ENCODE data around the gene TMEM218.

The TMEM218 gene

DNA sequence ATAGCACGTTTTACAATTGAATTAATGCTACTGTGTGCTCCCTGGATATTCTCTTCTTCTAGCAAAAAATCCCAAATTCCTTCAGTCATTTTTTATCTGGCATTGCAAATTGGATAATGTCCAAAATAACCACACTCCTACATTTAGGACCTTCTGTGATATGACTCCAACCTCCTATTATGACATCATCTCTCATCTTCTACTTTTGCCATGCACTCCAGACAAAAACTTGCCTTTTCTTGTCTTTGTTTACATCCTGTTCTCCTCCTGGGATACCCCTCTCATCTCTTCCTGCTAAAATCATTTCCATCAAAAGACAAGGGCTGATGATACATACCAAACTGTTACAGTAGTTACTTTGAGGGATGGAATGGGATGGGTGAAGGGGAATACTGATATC, 20.6 kb upstream of the TMEM218 start:
- in situ Hi-C loops (cut with MboI; ENCODE audit: low sequenced_read_pairs), result no loop called here

DNA sequence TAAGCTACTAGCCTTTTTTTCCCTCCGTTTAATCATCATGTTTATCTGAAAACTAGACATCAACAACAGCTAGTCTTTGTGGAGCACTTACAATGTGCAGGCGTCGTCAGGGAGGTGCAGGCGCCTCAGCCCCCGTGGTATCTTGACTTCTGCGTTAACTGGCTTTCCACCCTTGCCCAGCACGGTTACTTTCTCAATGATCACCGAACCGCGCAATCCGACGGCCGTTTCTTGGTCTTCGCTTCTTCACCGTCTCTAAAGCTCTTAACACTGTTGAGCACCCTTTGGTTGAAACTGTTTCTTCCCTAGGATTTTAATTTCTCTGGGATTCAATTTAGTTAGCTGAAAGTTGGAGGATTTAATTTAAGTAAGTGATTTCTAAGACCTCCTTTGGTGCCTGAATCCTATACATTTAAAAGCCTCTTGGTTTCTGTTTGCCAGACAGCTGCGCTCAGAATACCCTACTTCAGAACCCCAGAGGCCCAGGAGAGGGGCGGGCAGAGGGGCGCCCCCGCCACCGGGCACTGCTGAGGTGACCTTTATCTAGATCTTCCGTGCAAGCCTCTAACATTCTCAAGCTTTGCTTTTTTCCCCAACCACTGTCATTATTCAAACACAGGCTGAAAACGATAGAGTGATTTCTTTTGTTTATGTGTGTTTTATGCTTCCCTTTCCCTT, 18.0 kb upstream of the TMEM218 start:
- in situ Hi-C loops (cut with MboI; ENCODE audit: low sequenced_read_pairs), result no loop called here

DNA sequence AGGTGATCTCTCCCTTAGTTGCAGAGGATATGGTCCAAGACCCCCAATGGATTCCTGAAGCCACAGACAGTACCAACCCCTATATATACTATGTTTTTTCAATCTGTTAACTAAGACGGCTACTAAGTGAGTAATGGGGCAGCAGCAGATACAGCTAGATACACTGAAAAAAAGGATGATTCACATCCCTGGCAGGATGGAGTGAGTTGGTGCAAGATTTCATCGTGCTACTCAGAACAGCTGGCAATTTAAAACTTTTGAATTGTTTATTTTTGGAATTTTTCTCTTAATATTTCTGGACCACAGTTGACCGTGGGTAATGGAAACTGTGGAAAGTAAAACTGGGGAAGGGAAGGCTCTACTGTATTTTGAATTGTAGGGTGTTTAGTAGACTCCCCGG, 17.0 kb upstream of the TMEM218 start:
- in situ Hi-C loops (cut with MboI; ENCODE audit: low sequenced_read_pairs), result no loop called here

DNA sequence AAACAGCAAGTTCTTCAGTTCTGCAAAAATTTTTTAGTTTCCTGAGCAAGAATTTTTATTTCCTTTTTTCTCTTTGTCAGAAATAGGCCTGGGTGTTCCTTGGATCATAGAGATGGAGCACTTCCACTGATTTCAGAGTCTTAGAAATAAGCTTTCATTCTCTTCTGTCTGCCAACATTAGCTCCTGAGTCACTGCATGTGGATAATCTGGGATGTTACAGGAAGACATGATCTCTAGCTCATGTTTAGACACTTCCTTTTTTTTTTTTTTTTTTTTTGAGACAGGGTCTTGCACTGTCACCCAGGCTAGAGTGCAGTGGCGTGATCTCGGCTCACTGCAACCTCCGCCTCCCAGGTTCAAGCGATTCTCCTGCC, 13.2 kb upstream of the TMEM218 start:
- in situ Hi-C loops (cut with MboI; ENCODE audit: low sequenced_read_pairs), result no loop called here

DNA sequence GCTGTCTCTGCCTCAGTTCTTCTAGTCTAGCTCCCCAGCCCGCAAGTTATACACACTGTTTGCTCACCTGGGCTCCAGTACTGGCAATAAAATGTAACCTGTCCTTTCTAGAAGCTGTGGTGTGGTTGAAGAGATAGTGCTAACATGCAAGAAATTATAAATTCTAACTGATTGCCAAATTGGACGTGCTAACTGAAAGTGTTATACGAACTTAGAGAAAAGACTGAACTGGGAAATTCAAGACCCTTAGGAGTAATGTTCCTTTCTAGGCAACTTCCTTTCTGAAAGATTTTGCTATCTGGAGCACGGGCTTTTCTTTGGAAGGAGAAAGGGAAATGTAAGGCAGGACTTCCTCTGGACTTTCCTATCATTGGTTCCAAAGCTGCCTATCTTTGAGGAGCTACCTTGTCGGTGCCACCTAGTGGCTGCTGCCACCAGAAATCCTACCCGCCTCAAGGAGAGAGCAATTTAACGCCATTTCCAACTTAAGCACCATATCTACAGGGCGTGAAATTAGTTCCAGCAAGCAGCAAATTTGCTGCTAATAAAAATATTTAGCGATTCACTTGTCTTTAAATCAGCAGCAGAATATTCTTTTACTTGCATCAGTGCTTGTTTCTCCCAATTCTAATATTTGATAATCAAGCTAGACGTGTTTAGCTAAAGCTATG, 12.7 kb upstream of the TMEM218 start:
- in situ Hi-C loops (cut with MboI; ENCODE audit: low sequenced_read_pairs), result no loop called here

DNA sequence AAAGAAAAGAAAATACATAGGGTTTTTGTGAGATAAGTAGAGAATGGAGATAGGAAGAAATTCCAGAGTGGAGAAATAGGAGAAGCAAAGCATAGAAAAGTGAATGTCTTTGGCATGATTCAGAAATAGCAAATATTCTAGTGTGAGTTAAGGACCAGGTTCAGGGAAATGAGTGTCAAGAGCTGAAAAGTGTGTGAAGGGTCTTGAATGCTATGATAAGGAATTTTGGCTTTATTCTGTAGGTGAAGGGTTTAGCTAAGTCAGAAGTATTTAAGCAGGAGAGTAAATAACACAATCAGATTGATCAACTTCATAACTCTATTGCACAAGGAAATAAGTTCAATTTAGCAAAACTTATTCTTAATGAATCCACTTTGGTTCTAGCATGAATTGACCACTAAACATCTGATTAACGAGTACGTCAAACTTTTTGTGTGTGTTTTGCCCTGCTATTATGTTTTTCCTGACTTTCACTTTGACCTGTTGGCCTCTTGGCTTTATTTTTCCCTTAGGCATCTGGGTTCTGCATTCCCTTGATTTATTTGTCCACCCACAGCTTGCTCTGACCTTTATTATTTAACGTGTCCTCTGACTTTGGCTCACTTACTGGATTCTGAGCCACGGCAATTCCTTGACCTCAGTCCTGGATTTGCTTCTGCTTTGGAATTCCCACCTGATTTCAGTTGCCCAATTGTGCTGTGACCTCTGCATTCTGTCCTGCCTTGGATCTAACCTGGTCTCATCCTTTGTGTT, 11.9 kb upstream of the TMEM218 start:
- in situ Hi-C loops (cut with MboI; ENCODE audit: low sequenced_read_pairs), result no loop called here

DNA sequence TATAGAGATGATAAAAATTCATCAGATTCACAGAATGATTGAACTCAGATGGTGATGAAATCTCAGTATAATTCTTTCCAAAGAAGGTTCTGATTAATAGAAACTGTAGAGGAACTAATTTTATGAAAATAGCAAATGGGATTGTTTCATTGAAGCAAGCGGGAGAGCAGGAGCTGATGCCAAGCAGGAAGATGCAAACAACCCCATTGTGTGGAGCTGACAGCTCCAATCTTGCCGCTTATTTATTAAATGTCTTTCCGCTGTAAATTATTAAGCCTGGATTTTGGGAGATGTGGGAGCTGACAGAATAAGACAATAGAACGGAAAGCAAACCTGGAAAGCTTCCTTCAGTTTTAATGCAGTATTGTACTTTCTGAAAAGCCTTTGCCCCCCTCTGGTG, 6.0 kb upstream of the TMEM218 start:
- in situ Hi-C loops (cut with MboI; ENCODE audit: low sequenced_read_pairs), result no loop called here

DNA sequence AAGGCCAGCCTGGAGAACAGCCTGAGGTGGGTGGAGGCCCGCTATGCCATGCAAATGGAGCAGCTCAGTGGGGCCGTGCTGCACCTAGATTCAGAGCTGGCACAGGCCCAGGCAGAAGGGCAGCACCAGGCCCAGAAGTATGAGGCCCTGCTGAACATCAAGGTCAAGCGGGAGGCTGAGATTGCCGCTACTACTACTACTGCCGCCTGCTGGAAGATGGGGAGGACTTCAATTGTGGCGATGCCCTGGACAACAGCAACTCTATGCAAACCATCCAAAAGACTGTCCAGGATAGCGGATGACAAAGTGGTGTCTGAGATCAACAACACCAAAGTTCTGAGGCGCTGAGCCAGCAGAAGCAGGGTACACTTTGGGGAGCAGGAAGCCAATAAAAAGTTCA, 3.1 kb upstream of the TMEM218 start:
- in situ Hi-C loops (cut with MboI; ENCODE audit: low sequenced_read_pairs), result no loop called here

DNA sequence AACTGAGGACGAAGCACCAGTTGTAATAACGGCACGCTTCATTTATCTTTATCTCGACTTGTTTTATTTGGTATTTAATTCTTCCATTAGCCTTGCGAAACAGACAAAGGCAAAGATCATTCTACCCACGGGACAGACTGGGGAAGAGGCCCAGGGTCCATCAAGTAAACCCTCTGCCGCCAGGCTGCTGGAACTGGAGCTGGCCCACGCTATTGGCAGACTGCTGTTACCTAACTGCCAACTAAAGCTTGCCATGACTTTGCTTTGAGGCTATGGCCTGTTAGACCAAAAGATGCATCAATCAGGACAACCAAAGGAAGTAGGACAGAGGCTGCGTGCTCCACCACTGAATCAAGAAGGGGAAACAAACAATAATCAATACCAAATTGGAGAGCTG, 780 bp upstream of the TMEM218 start:
- in situ Hi-C loops (cut with MboI; ENCODE audit: low sequenced_read_pairs), result no loop called here

DNA sequence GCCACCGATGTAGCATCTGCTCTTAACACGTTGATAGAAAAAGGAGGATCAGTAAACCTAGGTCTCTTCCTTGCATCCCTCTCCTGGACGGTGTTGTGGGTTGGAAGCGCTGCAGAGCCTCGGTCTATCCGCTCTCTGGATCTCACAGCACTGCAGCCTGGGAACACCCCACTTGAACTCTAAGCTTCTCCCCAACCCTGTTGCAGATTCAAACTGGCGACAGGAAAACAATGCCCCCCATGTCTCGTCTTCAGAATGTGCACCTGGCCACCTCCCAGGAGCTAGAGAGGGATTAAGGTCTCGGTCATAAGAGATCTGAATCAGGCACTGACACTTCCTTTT, 454 bp downstream of the TMEM218 start:
- in situ Hi-C loops (cut with MboI; ENCODE audit: low sequenced_read_pairs), result no loop called here

DNA sequence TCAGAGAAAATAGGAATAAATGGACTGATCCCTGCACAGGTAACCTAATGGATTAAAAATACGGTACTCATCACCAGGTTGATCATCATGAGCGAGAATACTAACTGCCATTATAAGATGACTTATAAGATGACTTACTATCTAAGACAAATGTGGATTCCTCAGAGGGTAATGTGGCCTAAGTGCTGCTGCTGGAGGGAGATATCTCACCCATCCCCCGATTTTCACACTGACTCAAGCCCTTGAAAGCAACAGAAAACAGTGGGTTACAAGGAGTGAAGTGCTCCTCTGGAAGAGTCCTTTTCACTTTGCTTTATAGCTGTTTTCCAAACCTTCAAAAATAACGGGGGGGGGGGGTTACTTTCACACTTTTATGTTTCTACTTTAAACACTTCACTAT, 920 bp downstream of the TMEM218 start:
- in situ Hi-C loops (cut with MboI; ENCODE audit: low sequenced_read_pairs), result no loop called here

DNA sequence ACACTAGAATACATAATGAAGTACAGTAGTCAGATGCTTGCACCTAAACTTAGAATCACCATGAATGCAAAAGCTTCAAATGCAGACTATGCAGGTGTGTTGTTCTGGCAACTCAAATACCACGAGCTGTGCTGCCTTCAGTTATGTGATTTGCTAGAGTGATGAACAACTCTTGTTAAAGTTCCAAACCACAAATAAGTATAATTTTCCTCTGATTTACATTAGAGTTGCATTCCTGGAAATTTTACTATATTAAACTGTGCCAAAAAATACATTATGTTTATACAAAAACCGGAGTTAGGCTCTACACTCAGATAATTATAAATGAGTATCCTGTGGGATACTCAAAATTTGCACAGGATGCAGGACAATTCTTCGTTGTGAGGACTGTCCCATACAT, 3.0 kb downstream of the TMEM218 start:
- in situ Hi-C loops (cut with MboI; ENCODE audit: low sequenced_read_pairs), result no loop called here

DNA sequence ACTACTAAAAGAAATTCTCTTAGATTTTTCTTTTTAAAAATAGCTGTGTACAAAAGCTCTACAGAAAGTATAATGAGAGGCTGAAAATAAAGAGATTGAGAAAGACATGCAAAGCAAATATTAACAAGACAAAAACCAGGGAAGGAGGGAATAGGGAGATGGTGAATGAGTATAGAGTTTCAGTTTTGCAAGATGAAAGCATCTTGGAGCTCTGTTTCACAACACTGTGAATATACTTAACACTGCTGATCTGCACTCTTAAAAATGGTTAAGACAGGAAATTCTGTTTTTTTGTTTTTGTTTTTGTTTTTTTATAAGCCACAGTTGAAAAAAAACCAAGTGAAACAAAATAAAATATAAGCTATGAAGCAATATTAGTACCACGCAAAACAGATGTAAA, 5.5 kb downstream of the TMEM218 start:
- in situ Hi-C loops (cut with MboI; ENCODE audit: low sequenced_read_pairs), result no loop called here

DNA sequence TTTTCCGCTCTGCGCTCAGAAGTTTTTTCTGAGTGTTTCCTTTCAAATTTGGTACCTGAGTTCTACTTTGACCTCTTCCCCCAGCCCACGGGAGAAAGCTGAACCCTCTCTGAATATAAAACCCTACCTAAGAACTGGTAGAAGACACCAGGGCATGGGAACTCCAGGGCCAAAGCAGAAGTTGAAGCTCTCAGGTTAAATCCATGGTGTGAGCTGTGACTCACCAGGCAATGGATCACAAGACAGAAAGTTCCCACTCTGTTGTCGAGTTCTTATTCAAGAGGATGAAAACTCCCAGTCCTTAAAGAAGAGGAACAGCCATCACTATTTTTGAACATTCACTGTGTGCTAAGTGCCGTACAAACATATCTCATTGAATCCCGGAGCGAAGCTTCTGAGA, 8.9 kb downstream of the TMEM218 start:
- in situ Hi-C loops (cut with MboI; ENCODE audit: low sequenced_read_pairs), result no loop called here

DNA sequence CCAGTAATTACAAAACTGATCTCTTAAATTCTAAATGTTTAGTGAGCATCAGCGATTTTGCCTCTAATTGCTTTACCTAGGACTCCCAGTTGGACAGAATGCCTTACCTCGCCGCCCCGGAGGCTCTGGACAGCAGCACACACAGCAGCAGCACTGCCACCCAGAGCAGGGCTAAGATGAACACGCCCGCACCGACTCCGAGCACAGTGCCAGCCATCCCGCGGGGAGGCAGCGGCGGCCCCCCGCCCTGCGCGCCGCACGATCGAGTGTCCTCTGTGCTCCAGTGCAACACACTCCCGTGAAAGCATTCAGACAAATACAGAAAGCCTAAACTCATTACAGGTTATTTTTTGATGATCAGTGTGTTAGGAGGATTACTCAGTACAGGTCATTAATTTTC, 9.4 kb downstream of the TMEM218 start:
- in situ Hi-C loops (cut with MboI; ENCODE audit: low sequenced_read_pairs), result no loop called here

DNA sequence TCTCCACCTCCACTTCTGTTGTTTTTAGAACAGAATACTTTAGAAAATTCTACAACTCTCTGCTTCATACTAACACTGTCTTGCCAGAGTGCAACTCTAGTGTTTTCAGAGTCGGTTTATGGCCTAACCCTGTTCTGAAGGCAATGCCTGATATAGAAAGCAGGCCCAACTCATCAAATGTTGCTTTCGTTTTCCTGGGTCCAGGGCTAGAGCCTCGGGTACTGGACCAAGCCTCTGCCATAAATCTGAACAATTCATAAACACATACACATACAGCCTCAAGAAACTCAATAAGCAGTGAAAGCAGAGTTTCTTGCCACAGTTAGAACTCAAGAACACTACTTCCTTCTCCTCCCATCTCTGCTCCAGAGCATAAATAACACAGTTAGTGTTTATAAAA, 9.8 kb downstream of the TMEM218 start:
- in situ Hi-C loops (cut with MboI; ENCODE audit: low sequenced_read_pairs), result no loop called here

DNA sequence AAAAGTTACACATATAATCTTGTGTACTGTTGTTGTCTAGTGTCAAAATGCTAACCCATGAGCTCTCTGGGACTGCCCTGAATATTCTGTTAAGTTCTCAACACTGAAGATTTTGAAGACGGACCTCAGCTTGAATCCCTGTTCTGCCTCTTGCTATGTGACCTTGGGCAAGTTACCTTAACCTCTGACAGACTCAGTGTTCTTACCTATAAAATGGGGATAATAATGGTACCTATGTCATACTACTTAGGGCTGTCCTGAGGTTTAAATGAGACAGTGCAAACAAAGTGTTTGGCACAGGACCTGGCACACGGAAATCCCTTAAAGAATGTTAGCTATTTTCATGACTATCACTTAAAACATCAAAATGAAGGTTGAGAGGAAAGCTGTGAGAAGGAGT, 11.3 kb downstream of the TMEM218 start:
- in situ Hi-C loops (cut with MboI; ENCODE audit: low sequenced_read_pairs), result no loop called here

DNA sequence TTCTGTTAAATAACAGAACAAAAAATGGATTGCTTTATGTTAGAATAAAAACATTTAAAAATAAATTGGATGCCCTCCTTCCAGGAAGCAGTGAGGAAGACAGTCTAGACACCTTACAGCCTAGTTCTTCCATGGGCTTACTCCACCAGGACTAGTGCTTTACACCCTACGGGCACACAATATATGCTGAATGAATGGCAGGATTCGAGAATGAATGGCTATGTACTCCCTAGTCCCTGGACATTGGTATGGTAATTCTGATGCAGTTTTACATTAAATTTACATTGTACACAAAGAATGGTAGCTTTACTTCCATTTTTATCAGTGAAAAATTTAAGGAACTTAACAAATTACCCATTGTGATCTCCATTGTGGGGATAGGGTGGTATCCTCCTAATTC, 16.7 kb downstream of the TMEM218 start:
- in situ Hi-C loops (cut with MboI; ENCODE audit: low sequenced_read_pairs), result no loop called here

DNA sequence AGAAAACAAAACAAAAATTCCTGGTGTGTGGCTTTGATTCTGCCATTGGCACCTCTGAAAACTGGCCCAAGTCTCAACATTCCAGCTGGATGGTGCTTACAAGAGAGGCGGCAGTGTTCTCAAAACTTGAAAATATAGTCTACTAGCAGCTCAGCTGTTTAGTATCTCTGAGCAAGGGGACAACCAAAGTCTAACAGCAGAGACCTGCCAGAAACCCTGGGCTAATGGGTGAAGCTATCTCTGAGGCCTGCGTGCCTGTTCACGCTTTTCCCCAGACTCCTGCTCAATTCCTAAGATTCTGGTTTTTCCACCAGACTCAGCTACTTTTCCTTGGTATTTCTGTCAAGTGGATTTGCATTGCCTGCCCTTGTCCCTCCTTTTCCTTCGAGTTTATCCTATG, 17.9 kb downstream of the TMEM218 start:
- in situ Hi-C loops (cut with MboI; ENCODE audit: low sequenced_read_pairs), result no loop called here

DNA sequence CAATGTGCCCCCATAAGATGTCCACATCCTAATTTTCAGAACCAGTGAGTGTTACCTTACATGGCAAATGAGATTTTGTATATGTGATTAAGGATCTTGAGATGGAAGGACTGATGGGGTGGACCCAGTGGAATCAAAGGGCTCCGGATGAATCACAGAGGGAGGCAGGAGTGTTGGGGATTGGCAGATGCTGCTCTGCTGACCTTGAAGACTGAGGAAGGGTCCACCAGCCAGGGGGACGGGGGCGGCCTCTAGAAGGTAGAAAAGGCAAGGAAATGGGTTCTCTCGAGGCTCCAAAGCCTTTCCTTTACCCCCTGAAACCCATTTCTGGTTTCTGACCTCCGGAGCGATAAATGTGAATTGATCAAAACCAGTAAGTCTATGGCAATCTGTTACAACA, 18.8 kb downstream of the TMEM218 start:
- in situ Hi-C loops (cut with MboI; ENCODE audit: low sequenced_read_pairs), result no loop called here

DNA sequence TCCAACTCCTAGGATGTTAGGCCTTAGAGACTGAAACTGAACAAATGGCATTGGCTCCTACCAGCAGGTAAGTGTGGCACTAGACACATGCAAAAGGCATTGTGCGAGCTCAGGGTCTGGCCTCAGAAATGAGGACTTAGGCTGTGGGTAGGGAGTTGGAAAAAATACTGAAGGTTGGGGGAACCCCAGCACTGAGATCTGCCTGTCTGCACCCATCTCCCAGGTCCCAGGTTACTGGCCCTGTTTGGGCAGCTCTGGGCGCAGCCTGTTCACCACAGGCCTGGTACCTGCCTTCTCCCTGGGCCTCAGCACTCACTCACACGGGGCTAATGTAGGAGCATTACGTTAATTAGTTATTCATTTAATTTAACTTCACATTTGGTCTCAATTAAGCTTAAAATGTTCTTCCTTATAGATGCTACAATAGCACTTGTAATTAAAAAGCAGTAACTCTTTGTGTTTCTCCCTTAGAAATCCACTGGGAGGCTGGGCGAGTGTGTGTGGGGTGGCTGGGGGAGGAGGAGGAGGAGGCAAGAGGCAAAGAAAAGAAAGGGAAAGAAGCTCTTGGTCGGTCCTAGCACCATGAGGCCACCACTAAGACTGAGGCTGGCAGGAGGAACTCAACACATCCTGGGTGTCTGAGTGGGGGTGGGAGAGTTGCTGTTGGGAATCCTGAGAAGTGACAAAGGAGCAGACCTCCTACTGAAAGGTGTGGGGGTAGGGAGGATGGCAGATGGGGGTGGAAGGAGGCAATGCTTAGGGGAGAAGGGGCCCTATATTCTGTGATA, 19.4 kb downstream of the TMEM218 start:
- in situ Hi-C loops (cut with MboI; ENCODE audit: low sequenced_read_pairs), result no loop called here
